CD4-positive, alpha-beta T cell treated with Interleukin-6 at 100 ng/mL for 8 hours (primary cell): ENCODE data around the gene NAV2.

Experiments
- DNase-seq: peaks from one replicate; pipeline ENCODE4 v3.0.0-alpha.2; 2020; ENCODE audit warnings: mixed read lengths, low spot score

The NAV2 gene

DNA sequence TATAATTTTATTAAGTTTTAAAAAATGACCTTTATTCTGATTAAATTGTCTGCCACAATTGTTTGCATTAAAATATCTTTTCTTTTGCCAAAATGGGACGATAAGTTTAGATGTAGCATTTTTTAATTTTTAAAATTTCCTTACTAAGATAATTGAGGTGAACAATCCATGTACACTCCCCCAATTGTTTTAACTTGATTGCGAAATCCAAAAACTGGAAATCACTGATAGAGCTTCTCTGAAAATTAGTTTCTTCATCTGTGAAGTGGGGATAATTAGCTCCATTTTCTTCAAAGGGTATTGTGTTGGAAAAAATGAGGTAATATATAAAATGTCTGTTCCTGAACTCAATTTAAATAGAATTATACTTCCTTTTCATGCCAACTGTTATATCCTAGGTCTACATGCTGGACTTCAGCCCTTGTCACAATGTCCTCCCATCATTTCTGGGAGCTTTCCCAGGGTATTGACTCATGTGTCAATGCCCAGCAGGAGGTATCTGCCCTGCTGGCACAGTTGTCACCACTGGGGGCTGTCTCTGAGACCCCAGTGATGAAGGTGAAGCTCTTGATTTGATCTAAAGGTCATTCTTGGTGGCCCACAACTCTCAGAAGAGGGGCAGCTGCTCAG lies 28.7 kb upstream of the NAV2 start:
- DNase-seq = no peak

DNA sequence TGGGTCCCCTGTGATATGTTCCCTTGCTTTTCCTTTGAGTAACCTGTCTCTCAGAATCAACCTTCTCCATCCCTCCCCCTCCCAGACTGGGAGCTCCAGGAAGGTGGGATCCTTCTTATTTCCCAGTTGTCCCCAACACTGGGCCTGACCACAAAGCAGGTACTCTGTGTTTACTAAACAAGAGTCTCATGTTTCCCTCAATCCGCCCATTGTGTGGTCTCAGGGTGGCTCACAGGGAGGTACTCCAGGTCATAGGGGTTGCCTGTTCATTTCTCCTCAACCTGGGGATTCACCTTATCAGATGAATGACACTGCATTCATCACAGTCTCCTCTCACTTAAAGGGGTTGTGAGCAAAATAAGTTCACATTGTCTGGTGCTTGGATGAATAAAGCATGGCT lies 26.4 kb upstream of the NAV2 start:
- DNase-seq = no peak

DNA sequence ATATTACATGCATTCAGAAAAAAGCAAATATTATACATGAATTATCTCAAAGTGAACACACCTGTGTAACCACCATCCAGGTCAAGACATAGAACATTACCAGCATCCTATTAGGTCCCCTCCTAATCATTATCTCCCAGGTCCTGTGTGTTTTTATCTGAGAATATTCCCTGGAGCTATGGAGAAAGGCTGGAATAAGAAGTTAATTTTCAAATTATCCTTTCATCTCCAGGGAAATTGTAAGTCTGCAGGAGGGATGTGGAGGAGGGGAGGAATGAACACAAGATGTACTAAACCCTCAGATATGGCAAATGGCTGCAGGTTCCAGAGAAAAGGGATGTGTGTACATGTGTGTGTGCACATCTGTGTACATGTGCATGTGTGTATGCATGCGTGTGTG lies 25.2 kb upstream of the NAV2 start:
- no peak for DNase-seq

DNA sequence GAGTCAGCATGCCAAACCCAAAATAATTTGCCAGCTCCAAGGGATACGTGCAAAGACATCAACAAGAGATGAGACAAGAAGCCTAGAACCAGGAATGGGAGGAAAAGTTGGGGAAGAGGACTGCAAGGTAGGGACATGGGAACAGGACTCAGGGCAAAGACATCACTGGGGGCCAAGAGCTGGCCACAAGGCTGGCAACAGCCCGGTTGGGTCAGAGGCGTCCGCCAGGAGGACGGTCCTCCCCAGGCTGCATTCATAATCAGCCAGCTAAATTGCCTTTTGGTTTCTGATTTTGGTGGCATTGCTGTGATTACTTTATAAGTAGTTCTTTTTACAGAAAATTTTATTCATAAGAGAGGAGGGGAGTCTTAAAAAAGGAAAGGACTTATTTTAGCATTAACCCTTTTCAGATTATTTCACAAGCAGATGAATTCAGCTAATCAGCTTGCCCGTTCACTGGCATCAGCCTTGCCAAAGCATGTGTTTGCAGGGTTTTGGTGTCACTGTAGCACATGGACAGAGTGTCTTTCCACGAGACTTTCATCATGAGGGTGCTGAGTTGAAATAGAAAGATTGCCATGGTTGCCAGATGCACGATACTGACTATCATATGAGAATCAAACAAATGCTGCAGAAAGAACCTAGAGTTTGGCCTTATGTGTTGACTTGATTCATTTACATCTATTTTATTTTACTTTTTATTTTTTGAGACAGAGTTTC lies 23.2 kb upstream of the NAV2 start:
- no peak for DNase-seq

DNA sequence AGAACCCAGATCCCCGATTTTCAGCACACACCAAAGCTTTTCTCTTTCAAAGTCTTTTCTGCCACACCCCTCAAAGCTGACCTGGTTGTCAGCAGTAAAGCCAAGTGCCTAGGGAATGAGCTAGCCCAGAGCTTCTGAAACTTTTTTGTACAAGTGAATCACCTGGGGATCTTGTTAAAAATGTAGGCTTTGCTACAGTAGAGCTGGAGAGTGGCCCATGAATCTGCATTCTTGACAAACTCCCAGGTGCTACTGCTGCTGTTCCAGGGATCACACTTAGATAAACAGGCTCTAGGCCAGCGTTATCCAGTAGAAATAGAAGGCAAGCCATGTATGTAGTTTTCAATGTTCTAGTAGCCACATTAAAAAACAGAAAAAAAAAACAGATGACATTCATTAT lies 21.8 kb upstream of the NAV2 start:
- DNase-seq = no peak

DNA sequence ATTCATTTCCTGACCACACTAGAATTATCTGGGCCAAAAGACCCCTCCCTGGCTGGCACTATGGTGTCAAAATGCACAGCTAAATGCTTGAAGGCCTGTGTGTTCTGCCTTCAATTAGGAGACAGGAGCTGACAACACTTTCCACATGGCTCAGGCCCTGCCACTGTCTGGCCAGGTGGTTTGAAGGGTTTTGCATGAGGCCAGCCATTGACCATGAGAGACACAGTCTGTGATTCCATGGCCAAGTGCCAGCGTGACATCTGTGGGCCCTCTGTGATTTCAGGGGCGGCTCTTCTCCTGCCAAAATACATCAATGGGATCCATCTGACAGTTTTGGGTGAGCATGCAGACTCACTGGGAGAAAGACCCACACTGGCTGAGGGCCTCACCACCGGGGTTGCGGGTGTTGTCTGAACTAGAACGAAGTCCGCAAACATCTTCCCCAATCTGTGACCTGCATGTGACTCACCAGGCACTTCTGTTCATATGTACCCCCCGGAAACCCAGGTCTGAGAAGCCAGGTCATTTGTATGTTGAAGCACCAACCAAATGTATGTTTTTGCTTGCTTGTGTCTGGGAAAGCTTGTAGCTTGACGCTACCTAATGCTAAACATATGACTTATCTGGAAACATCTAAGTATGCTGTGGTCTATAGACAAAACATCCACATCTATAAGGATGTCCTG lies 20.7 kb upstream of the NAV2 start:
- DNase-seq = no peak

DNA sequence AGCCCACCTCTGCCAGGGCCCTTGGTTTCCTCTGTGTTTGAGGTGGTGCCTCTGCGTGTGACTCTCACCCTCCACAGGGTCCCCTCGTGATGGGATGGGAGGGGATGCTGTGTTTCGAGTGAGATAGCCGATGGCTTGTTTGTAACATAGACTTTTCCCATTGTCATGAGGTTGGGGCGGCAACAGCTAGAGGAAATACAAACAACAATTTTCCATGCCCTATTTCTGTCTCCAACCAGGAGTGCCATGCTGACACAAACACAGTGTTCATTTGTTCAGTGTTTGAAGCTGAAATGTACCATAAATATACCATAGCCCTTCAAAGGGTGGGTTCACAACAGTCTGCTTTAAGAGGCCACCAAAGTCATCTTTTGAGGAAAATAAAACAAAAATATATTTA lies 19.5 kb upstream of the NAV2 start:
- DNase-seq = no peak

DNA sequence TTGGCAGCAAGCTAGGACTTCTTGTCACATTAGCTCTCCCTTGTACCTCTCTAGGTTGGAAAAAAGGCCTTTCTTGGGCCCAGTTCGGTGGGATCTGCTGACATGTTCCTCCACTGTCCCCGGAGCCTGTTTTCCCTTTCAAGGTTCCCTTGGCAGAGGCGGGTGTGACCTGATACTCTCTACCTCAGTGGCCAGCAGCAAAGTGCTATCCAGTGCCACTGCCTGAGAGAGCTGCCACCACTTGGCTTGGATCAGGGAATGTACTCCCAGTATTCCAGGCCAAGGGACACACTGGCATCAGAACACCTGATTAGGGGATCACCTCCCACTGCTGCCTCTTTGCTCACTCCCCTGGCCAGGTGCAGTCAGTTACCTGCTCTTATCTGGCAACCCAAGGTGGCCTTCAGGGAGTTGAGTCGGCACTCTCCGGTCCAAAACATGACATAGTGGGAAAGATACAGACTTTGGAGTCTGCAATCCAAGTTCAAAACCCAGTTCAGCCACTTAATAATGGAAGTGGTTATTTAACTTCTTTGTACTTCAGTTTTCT lies 17.8 kb upstream of the NAV2 start:
- no peak for DNase-seq

DNA sequence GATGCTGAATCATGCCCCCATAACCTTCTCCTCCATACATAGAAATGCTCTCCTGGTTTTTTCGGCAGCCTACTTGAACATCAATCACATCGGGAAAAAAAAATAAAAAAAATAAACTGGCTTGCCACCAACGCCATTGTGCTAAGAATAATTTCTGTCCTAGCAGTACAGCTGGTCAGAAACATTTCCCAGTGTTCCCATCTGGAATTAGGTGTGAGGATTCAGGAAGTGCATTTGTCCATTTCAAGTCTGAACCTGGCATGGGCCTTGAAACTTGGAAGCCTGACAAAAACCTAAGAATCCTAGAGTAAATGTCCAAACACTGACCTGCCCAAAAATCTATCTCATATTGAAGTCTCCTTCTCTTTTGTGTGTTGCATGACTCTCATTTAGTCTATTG lies 16.6 kb upstream of the NAV2 start:
- no peak for DNase-seq

DNA sequence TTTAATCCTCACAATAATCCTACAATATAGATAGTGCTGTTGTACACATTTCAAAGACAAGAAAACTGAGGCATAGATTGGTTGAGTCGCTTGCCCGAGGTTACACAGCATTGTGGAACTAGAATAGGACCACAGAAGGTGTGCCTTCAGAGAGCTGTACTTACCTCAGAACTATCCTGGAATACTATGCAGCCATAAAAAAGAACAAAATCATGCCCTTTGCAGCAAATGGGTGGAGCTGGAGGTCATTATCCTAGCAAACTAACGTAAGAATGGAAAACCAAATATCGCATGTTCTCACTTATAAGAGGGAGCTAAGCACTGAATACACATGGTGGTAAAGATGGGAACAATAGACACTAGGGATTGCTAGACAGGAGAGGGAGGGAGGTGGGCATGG lies 15.7 kb upstream of the NAV2 start:
- no peak for DNase-seq

DNA sequence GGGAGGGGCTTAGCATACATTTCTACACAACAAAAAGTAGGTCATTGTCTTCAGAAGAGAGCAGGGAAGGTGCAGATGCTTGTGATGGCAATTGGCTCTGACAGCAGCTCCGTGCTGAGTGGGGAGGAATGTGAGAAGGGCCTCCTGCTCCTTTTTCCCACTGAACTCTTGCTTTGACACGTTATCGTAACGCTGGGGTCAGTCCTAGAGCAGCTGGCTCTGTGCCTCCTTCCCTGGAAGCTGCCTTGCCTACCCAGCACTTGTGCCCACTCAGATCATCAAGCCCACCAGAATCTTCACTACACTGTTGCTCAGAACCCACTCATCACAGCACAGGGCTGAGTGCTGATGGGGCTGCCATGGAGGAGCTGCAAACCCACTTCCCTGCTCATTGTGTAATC lies 14.9 kb upstream of the NAV2 start:
- no peak for DNase-seq

DNA sequence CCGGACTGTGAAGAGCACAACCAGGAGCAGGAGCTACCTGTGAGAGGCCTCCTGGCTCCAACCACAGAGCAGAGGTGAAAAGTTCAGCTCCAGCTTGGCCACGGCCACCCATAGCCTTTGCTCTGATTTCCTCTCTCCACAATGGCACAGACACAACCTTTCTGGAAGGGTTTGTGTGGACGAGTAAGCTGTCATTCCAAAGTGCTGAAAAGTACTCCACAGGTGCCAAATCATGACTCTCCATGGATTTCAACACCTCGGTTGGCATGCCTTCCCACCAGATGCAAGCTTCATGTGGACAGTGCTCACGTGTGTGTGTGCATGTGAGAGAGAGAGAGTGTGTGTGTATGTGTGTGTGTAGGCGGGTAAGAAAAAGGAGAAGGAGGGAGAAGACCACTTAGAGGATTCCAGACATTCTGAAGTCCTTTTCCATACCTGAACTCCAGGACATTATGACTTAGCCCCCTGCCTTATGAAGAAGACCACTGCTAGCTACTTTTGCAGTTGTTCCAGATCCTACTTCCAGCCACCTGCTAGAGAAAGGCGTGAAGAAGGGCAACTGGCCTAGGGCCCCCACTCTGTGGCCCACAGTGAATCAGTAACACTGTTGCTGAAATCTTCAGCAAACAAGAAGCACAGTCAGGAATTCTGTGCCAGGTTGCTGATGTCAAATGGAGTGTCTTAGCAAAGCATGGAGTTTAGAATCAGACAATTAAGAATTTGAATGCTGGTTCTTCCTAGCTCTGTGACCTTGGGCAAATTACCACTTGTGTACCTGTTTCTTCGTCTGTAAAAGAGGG lies 13.9 kb upstream of the NAV2 start:
- DNase-seq = no peak

DNA sequence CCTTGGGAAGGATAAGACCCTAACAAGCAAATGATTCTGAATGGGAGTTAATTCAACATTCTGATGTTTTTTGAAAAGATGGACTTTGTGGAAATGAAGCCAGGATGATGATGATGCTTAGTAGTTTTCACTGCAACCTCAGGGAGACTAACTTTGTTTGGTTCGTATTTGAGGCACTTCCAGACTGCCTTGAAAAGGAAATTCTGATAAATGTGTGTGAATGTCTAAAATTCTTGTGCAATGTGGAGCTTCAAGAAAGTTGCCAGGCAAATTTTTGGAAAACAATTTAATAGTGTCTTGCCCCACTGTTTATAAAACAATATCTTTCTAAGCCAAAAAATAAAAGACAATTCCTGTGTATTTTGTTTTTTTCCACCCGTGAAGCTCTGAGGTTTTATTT lies 11.2 kb upstream of the NAV2 start:
- DNase-seq = no peak

DNA sequence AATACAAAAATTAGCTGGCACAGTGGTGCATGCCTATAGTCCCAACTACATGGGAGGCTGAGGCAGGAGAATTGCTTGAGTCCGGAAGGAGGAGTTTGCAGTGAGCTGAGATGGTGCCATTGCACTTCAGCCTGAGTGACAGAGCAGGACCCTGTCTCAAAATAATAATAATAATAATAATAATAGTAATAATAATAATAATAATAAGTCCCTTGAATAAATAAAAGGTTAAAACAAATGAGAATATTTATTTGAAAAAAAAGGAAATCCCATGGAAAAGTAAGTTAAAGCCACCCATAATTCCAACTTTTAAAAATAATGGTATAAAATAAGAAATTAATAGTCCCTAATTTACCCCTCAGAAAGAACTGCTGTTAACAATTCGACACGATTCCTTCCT lies 10.0 kb upstream of the NAV2 start:
- no peak for DNase-seq

DNA sequence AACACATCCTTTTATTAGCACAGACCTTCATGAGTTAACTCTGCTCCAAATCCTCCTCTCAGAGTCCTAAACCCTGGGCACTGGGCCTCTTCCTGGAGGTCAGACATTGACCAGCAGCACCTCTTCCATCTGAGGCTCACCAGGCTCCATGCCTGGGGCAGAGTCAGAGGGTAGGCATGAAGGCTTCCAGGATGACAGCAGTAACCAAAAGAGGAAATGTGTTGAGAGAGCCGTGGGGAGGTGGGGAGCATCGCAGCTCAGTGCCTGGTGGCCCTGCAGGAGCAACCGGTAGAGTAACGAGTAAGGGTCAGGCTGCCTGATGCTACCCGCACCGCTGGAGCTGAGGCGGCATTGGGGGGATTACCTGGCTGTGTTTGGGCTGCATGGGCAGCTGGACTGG lies 9.4 kb upstream of the NAV2 start:
- no peak for DNase-seq

DNA sequence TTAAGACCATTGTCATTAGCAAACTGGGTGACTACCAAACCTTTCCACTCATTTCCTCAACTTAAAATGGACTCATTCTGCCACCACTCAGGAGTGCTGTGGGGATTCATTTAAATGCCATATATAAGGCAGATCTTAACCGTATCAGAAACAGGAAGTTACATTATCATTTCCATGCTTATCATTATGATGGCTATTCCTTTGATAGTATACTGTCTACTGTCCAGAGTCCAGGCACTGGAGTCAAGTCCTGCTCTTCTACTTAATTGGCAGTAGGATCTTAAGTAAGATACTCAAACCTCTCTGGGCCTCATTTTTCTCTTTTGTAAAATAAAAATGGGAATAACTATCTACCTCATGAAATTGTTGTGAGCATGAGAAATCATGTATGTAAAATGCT lies 8.4 kb upstream of the NAV2 start:
- no peak for DNase-seq

DNA sequence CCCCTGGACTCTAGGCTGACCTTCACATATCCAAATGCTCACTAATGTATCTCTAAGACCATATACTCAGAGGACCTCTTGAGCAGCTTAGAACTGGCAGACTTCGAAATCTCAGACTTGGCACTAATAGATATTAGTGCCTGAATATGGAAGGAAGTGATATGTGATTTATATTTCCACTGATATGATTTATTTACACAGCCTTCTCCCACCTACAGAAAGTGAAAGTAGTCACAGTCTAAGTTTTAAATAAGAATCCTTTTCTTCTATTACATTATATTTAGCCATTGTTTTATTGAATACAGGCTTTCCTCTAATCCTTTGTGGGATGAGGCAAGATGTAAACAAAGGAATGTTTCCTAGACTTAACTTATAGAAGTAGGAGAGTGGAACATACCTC lies 6.7 kb upstream of the NAV2 start:
- no peak for DNase-seq

DNA sequence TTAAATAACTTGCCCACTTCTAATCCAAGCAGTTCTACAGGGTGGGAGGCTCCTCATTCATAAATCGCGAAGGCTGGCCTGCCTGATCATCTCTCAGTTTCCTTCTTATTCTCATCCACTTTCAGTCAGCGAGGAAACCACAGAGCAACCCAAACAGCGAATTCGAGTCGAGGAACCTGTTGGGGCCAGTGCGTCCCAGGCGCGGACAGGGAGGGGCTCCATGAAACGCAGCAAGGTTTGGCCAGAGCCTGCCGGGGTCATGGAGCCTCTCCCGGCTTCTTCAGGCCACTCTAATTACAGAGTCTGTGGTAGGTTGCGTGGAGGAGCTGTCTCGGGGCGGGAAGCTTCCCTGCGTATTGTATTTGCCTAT lies 741 bp upstream of the NAV2 start:
- DNase-seq = no peak

DNA sequence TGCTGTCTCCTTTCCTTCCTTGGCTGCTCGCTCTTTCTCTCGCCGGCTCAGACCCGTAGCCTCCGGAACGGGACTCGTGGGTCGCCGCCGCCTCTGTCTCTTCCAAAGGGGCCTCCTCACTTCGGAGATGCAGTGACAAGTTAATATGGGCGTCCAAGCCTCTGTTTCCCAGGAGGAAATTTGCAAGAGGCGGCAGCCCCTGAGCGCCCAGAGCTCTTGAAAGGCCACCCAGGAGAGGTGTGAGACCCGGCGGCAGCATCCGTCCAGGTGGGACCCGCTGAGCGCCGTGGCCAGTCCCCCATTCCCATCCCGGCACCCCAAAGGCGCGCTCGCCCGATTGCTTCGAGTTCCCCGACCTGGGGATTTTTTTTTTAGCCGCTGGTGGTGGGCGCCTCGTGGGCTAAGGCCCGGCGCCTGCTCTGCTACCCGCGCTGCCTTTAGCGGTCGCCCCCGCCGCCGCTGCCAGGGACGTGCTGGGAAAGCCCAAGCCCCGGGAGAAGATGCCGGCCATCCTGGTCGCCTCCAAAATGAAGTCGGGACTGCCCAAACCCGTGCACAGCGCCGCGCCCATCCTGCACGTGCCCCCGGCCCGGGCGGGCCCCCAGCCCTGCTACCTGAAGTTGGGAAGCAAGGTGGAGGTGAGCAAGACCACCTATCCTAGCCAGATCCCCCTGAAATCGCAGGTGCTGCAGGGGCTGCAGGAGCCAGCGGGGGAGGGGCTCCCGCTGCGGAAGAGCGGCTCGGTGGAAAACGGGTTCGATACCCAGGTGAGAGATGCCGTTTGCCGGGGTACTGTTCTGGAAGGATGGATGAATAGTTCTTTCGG lies 772 bp downstream of the NAV2 start:
- no peak for DNase-seq

DNA sequence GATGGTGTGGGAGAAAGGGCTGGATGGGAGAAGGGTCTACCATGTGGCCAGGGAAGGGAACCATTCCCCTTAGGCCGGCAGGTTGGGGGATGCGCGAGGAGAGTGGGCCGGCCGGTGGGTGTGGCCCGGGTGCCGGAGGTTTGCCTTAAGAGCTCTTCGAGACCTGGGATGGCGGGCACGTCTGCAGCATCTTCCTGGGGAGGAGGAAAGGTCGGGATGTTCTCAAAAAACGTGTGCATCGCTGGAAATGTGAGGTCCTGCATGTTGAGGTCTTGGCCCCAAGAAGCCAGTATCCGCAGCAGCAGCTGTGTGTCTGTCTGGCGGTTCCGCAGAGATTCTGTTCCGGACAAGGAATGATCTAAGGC lies 1.4 kb downstream of the NAV2 start:
- no peak for DNase-seq
